ENCODE measurements around the gene UPK3BL2. TPM values are rescaled to one million over a fixed set of nuclear protein-coding genes. Genes with fewer than 3 reads are reported as not detected.
"Not testable (repeated sequence)": the region's sequence is repeated elsewhere in the genome, so short reads cannot be mapped to it uniquely, and the experiment has no call there.

Gene UPK3BL2
- total and polyA plus RNA-seq, 9 donors = 3.4 to 16.7 (median 10.5) TPM; not detected in 1

DNA sequence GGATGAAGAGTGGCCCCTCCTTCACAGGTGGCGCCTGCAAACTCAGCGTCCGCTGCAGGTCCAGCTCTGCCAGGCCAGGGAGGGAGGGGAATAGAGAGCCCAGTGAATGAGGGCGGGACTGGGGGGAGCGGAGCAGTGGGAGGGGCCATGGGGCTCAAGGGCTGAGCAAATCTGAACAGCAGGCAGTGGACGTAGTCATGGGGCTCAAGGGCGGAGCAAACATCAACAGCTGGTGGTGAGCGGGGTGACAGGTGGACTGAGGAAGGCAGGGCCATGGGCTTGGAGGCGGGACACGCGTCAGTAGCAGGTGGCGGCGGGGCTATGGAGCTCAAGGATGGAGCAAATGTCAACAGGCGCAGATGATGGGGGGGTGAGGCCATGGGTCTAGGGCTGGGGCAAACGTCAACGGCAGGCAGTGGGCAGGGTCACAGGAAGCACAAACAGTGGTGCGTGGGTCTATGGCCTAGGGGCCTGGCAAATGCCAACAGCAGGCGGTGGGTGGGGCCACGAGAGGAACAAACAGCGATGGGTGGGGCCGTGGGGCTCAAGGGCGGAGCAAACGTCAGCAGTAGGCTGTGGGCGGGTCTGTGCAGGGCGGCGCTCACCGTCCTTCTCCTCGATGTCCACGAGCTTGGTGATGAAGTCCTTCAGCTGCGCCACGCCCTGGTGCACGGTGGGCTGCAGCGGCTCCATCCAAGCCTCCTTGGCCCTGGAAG is 50.1 kb downstream of the UPK3BL2 start:
- H3K27me3 ChIP-seq; H3K36me3 ChIP-seq; H3K27ac ChIP-seq; H3K9me3 ChIP-seq; intact Hi-C loops (cut with DNase I); H3K4me1 ChIP-seq (ENCODE audit: insufficient read depth); DNase-seq; H3K4me3 ChIP-seq: not testable (repeated sequence)
- 80% methylated on average over 4 of the region's 33 CpGs; no CpG with 5 or more reads in 2 of the 3 donors for WGBS, 3 donors

DNA sequence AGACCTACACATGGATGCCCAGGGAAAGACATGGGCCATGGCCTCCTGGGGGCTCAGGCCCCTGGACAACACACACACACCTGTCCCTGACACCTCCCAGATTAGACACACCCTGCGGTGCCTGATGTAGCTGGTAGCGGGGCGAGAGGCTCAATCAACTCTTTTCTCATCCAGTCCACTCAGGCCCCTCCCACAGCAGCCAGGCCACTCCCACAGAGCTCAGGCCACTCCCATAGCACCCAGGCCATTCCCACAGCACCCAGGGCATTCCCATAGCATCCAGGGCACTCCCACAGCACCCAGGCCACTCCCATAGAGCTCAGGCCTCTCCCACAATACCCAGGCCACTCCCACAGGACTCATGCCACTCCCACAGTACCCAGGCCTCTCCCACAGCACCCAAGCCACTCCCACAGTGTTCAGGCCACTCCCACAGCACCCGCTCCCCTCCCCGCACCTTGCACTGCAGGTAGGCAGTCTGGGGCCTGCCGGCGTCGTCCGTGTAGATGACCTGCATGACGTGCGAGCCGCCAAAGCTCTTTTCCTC is 52.9 kb downstream of the UPK3BL2 start:
- H3K4me3 ChIP-seq; H3K27ac ChIP-seq; H3K36me3 ChIP-seq; H3K27me3 ChIP-seq; H3K9me3 ChIP-seq; intact Hi-C loops (cut with DNase I); H3K4me1 ChIP-seq (ENCODE audit: insufficient read depth): not testable (repeated sequence)
- DNase-seq = peak; percentile 13 to 54 (median 35)
- 88 to 100% (median 94%) methylated on average over 3 of the region's 12 CpGs for WGBS, 3 donors

Other genes starting within 250 kb of the UPK3BL2 start
- not detected for gene SPDYE6, start 187.3 kb downstream of the UPK3BL2 start, total RNA-seq
- not detected for gene SPDYE6, start 187.3 kb downstream of the UPK3BL2 start, polyA plus RNA-seq
- 10 to 100 TPM; 17.4 to 28.8 (median 23.9) TPM for gene PRKRIP1, start 147.3 kb downstream of the UPK3BL2 start, total RNA-seq
- 10 to 100 TPM; 23.4 to 26.9 TPM for gene PRKRIP1, start 147.3 kb downstream of the UPK3BL2 start, polyA plus RNA-seq
- gene ORAI2, start 110.1 kb downstream of the UPK3BL2 start, total RNA-seq = 10 to 100 TPM in 6 of 7 donors, 1 to 10 TPM in 1; 6.4 to 18.9 (median 16.3) TPM
- gene ORAI2, start 110.1 kb downstream of the UPK3BL2 start, polyA plus RNA-seq = 10 to 100 TPM in 1 of 2 donors, 1 to 10 TPM in 1; 3.2 to 10.0 TPM
- 10 to 100 TPM in 5 of 7 donors, 1 to 10 TPM in 2; 9.8 to 15.5 (median 12.2) TPM for gene ALKBH4, start 78.8 kb downstream of the UPK3BL2 start, total RNA-seq
- gene ALKBH4, start 78.8 kb downstream of the UPK3BL2 start, polyA plus RNA-seq = 10 to 100 TPM in 1 of 2 donors, 1 to 10 TPM in 1; 6.2 to 11.9 TPM
- gene LRWD1, start 78.7 kb downstream of the UPK3BL2 start, total RNA-seq = 10 to 100 TPM; 10.7 to 26.2 (median 14.6) TPM
- 10 to 100 TPM in 1 of 2 donors, 1 to 10 TPM in 1; 3.4 to 12.6 TPM for gene LRWD1, start 78.7 kb downstream of the UPK3BL2 start, polyA plus RNA-seq
- 10 to 100 TPM; 17.7 to 48.0 (median 40.2) TPM for gene POLR2J, start 64.8 kb downstream of the UPK3BL2 start, total RNA-seq
- 10 to 100 TPM; 41.9 to 77.1 TPM for gene POLR2J, start 64.8 kb downstream of the UPK3BL2 start, polyA plus RNA-seq
- gene RASA4B, start 25.9 kb downstream of the UPK3BL2 start, total RNA-seq = 10 to 100 TPM in 4 of 7 donors, 1 to 10 TPM in 3; 5.3 to 36.2 (median 12.6) TPM
- 10 to 100 TPM in 1 of 2 donors, 1 to 10 TPM in 1; 2.1 to 21.1 TPM for gene RASA4B, start 25.9 kb downstream of the UPK3BL2 start, polyA plus RNA-seq
- gene SPDYE2, start 7.5 kb upstream of the UPK3BL2 start, total RNA-seq = under 1 TPM in 4 of 7 donors, not detected in 3; 0.20 to 0.47 (median 0.44) TPM
- under 1 TPM in 1 of 2 donors, not detected in 1; 0.21 TPM for gene SPDYE2, start 7.5 kb upstream of the UPK3BL2 start, polyA plus RNA-seq
- 10 to 100 TPM in 6 of 7 donors, 1 to 10 TPM in 1; 4.5 to 29.5 (median 18.0) TPM for gene POLR2J3, start 28.9 kb upstream of the UPK3BL2 start, total RNA-seq
- 100 to 1,000 TPM in 1 of 2 donors, 10 to 100 TPM in 1; 95.6 to 209 TPM for gene POLR2J3, start 28.9 kb upstream of the UPK3BL2 start, polyA plus RNA-seq
- gene RASA4, start 73.1 kb upstream of the UPK3BL2 start, total RNA-seq = 10 to 100 TPM; 24.7 to 99.3 (median 51.2) TPM
- gene RASA4, start 73.1 kb upstream of the UPK3BL2 start, polyA plus RNA-seq = 10 to 100 TPM; 10.1 to 58.1 TPM
- 10 to 100 TPM in 6 of 7 donors, 1 to 10 TPM in 1; 7.3 to 52.7 (median 18.1) TPM for gene UPK3BL1, start 99.1 kb upstream of the UPK3BL2 start, total RNA-seq
- gene UPK3BL1, start 99.1 kb upstream of the UPK3BL2 start, polyA plus RNA-seq = 10 to 100 TPM in 1 of 2 donors, 1 to 10 TPM in 1; 8.3 to 44.1 TPM
- not detected for gene SPDYE2B, start 106.6 kb upstream of the UPK3BL2 start, total RNA-seq
- gene SPDYE2B, start 106.6 kb upstream of the UPK3BL2 start, polyA plus RNA-seq = not detected
- gene POLR2J2, start 128.0 kb upstream of the UPK3BL2 start, total RNA-seq = 1 to 10 TPM in 6 of 7 donors, under 1 TPM in 1; 0.46 to 8.7 (median 5.7) TPM
- 1 to 10 TPM; 2.0 to 3.1 TPM for gene POLR2J2, start 128.0 kb upstream of the UPK3BL2 start, polyA plus RNA-seq
- 10 to 100 TPM in 6 of 7 donors, 1 to 10 TPM in 1; 7.0 to 19.6 (median 13.5) TPM for gene FAM185A, start 205.3 kb upstream of the UPK3BL2 start, total RNA-seq
- 1 to 10 TPM; 5.0 to 6.1 TPM for gene FAM185A, start 205.3 kb upstream of the UPK3BL2 start, polyA plus RNA-seq

Data from ovary (tissue), 9 donors.